Aorta (tissue), 5 donors: ENCODE results near the gene PDE2A. TPM values are rescaled to one million over a fixed set of nuclear protein-coding genes. Genes with fewer than 3 reads are reported as not detected.

Experiments
- ATAC-seq: fragments of 200-7000 bp; cut with Tn5 transposase; one replicate; pipeline ENCODE4 v1.9.1; 2022; ENCODE audit warnings: moderate library complexity; ENCODE audit not compliant: low FRiP score
- DNase-seq, 2 donors: peaks; one replicate each; pipeline ENCODE4 v3.0.0-alpha.2; 2020
- H3K27ac ChIP-seq, 2 donors: one replicate each; pipeline ENCODE4 v1.5.1; 2013; ENCODE audit warnings: low read length in 2 of 2, mild to moderate bottlenecking in 2 of 2, moderate library complexity in 2 of 2, control low read depth in 1 of 2, inconsistent platforms in 1 of 2, low read depth in 1 of 2
- H3K27me3 ChIP-seq, 2 donors: one replicate each; pipeline ENCODE4 v1.6.1; 2013; ENCODE audit warnings: control low read depth in 1 of 2, low read length in 1 of 2, mild to moderate bottlenecking in 1 of 2, moderate library complexity in 1 of 2; ENCODE audit not compliant: insufficient read depth in 2 of 2, control insufficient read depth in 1 of 2
- H3K36me3 ChIP-seq, 2 donors: one replicate each; pipeline ENCODE4 v1.6.1; 2013; ENCODE audit warnings: control low read depth in 1 of 2, low read length in 1 of 2, mild to moderate bottlenecking in 1 of 2; ENCODE audit not compliant: insufficient read depth in 2 of 2, control insufficient read depth in 1 of 2
- H3K4me1 ChIP-seq, 2 donors: one replicate each; pipeline ENCODE4 v1.6.1; 2013; ENCODE audit warnings: low read length in 2 of 2, control low read depth in 1 of 2, mild to moderate bottlenecking in 1 of 2, moderate library complexity in 1 of 2; ENCODE audit not compliant: insufficient read depth in 2 of 2, control insufficient read depth in 1 of 2
- H3K4me3 ChIP-seq, 2 donors: one replicate each; pipeline ENCODE4 v1.5.1; 2013; ENCODE audit warnings: low read length in 2 of 2, control low read depth in 1 of 2, mild to moderate bottlenecking in 1 of 2
- H3K9me3 ChIP-seq: one replicate; pipeline ENCODE4 v1.6.1; 2013; ENCODE audit warnings: mild to moderate bottlenecking, low read length; ENCODE audit not compliant: control insufficient read depth
- WGBS, 2 donors: extraction: QIAGEN DNeasy Blood & Tissue Kit; methylation state at CpG; one replicate each; pipeline ENCODE4 v1.1.7; 2013; 5-methylcytosine and 5-hydroxymethylcytosine counted together
- intact Hi-C, 2 donors: fragments of 100-400 bp; cut with DNase I; formaldehyde crosslinking; loops; one replicate each; pipeline versions ENCODE4 v1.14.2 to v1.15.0; 2022
- polyA plus RNA-seq, 2 donors: library from polyadenylated mRNA; stranded (reverse); fragments of 200-250 nt; gene quantifications; one replicate each; pipeline ENCODE4 v1.2.3, GENCODE V29; 2013
- total RNA-seq, 2 donors: library from RNA; stranded (reverse); fragmentation: NEBNext Ultra II Directional; extraction: Animal tissue kit (Norgen Biotek cat#: 25700); gene quantifications; one replicate each; pipeline ENCODE4 v1.2.1, GENCODE V29; 2021
- donor health status: healthy with polysubstance abuse.
- donor health status: Bipolar disorder and iron deficiency.
- donor health status: DM: no; HTN: no; CAD: no.
- donor health status: DM: no; HTN: no; CAD: no.
- donor health status: DM: yes; HTN: yes; CAD: no.

The PDE2A gene
- total and polyA plus RNA-seq, 4 donors: 0.38 to 80.8 (median 27.2) TPM

DNA sequence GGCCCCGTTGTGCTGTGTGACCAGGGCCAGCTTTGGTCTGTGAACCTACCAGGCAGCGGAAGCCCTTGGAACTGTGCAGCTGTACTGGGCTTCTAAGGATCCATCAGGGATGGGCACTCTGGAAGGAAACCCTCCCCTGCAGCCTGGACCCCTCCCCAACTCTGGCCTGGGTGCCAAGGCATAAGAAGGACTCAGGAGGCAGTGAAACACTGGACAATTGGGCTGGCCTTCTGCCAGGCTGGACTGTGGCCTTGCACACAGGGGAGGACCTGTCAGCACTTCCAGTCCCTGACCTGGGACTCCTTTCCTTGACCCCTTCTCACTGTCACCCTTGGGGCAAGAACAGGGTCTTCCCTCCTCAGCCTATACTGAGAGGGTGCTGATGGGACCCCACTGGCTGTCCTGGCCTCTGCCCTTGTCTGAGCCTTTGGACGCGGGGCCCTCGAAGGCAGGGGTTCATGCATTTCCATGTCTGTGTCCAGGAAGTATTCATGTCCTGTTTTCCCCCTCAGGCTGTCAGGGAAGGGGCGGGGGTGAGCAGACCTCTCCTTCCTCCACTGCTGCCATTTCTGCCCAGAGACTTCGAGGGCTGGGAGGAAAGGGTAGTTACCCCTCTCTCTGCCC, 39.6 kb downstream of the PDE2A start:
- DNase-seq: no peak
- Histone ChIP-seq H3K27ac (no peak overlapping the region), H3K4me1 (no peaks in the 10 kb centered on the region), H3K36me3 (no peaks in the 10 kb centered on the region), H3K4me3 (no peak overlapping the region), H3K9me3 (no peaks in the 10 kb centered on the region), H3K27me3 (no peaks in the 10 kb centered on the region)
- intact Hi-C loops: no loop called here
- WGBS, 2 donors: 95% methylated on average over 7 of the region's 7 CpGs
- no peak for ATAC-seq

DNA sequence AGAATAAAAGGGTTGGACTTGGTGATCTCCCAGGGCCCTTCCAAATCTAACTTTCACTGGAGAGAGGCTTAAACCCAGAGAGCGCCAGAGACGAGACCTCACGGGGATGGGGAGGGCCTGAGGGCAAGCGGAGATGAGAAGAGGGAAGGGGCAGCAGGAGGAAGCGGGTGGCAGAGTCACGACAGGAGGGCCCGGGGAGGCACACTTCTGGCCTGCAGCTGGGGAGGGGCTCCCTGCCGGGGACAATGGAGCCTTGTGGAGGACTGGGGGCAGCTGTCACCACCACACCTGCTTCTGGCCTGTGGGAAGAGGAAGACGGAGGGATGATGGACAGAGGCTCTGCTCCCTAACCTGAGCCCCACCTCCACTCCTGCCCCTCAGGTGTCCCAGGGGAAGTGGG, 40.2 kb downstream of the PDE2A start:
- no peak for DNase-seq
- ATAC-seq: no peak
- 97% methylated on average over 9 of the region's 9 CpGs for WGBS, 2 donors
- intact Hi-C loops: no loop called here
- Histone ChIP-seq H3K36me3 (no peaks in the 10 kb centered on the region), H3K4me3 (no peak overlapping the region), H3K27ac (no peak overlapping the region), H3K27me3 (no peaks in the 10 kb centered on the region), H3K9me3 (no peaks in the 10 kb centered on the region), H3K4me1 (no peaks in the 10 kb centered on the region)

DNA sequence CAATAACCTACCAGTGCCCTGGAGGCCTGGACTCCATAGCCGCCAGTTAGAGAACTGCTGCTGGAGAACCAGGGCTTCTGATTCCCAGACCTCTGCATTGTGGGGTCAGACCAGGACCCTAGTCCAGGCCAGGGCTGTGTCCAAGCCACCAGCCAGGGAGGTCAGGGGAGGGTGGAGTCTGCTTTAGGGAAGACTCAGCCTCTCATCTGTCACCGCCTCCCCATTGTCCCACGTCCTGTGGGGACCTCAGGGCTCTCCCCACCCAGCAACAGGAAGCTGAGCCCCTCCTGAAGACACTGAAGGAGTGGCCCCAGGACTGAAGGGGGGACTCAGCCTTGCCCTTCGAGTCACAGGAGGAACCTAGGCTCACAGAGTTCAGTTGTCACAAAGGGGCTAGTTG, 41.2 kb downstream of the PDE2A start:
- no peaks in the 10 kb centered on the region for H3K27me3 ChIP-seq
- ATAC-seq (no peak), DNase-seq (no peak)
- H3K9me3 ChIP-seq: no peaks in the 10 kb centered on the region
- no peaks in the 10 kb centered on the region for H3K36me3 ChIP-seq
- intact Hi-C loops: no loop called here
- no peak overlapping the region for H3K4me3 ChIP-seq
- no peaks in the 10 kb centered on the region for H3K4me1 ChIP-seq
- 93 to 95% methylated on average over 4 of the region's 4 CpGs for WGBS, 2 donors
- H3K27ac ChIP-seq: no peak overlapping the region

GRCh38 chr11:72631806-72632731, 42.2 kb downstream of the PDE2A start:
- 29 to 32% methylated on average over 18 of the region's 18 CpGs for WGBS, 2 donors
- no peaks in the 10 kb centered on the region for H3K27me3 ChIP-seq
- H3K4me1 ChIP-seq: no peaks in the 10 kb centered on the region
- no peak for DNase-seq
- no peak overlapping the region for H3K27ac ChIP-seq
- intact Hi-C loops: no loop called here
- no peak overlapping the region for H3K4me3 ChIP-seq
- H3K36me3 ChIP-seq: no peaks in the 10 kb centered on the region
- peak; percentile 42 for ATAC-seq
- H3K9me3 ChIP-seq: no peaks in the 10 kb centered on the region

GRCh38 chr11:72630104-72630852, 43.9 kb downstream of the PDE2A start:
- intact Hi-C loops: no loop called here
- DNase-seq (no peak), ATAC-seq (no peak)
- H3K4me3 ChIP-seq: no peak overlapping the region
- no peaks in the 10 kb centered on the region for H3K36me3 ChIP-seq
- H3K27ac ChIP-seq: no peak overlapping the region
- H3K9me3 ChIP-seq: no peaks in the 10 kb centered on the region
- WGBS, 2 donors: 73 to 78% methylated on average over 16 of the region's 16 CpGs
- H3K4me1 ChIP-seq: no peaks in the 10 kb centered on the region
- H3K27me3 ChIP-seq: no peaks in the 10 kb centered on the region

GRCh38 chr11:72629266-72629665, 45.0 kb downstream of the PDE2A start:
- ATAC-seq (no peak), DNase-seq (no peak)
- 65 to 72% methylated on average over 5 of the region's 5 CpGs for WGBS, 2 donors
- intact Hi-C loops: no loop called here
- no peaks in the 10 kb centered on the region for H3K4me1 ChIP-seq
- H3K36me3 ChIP-seq: no peaks in the 10 kb centered on the region
- H3K9me3 ChIP-seq: no peaks in the 10 kb centered on the region
- H3K27ac ChIP-seq: no peak overlapping the region
- H3K4me3 ChIP-seq: no peak overlapping the region
- no peaks in the 10 kb centered on the region for H3K27me3 ChIP-seq

- Histone ChIP-seq H3K9me3 (no peaks in the 10 kb centered on the region), H3K36me3 (no peaks in the 10 kb centered on the region), H3K27me3 (no peaks in the 10 kb centered on the region), H3K27ac (no peak overlapping the region), H3K4me1 (no peaks in the 10 kb centered on the region), H3K4me3 (no peak overlapping the region)
- WGBS, 2 donors: 70 to 72% methylated on average over 7 of the region's 7 CpGs
- intact Hi-C loops: no loop called here
- ATAC-seq (no peak), DNase-seq (no peak)
Measured at GRCh38 chr11:72627594-72628281, 46.5 kb downstream of the PDE2A start.

- intact Hi-C loops: no loop called here
- no peaks in the 10 kb centered on the region for H3K4me1 ChIP-seq
Measured at GRCh38 chr11:72626414-72626936, 47.7 kb downstream of the PDE2A start.

More at GRCh38 chr11:72626414-72626936, 47.7 kb downstream of the PDE2A start:
- Histone ChIP-seq H3K9me3 (no peaks in the 10 kb centered on the region), H3K36me3 (no peaks in the 10 kb centered on the region), H3K4me3 (no peak overlapping the region), H3K27me3 (no peaks in the 10 kb centered on the region), H3K27ac (no peak overlapping the region)
- 48 to 54% methylated on average over 11 of the region's 11 CpGs for WGBS, 2 donors
- ATAC-seq: no peak
- DNase-seq: no peak
